HCT116 (cell line): Measurements from ENCODE around the gene SCG5.

ENCODE experiments used
- CEBPB ChIP-seq: IDR thresholded peaks from 2 replicates; pipeline ENCODE4 v1.6.1; 2012; ENCODE audit warnings: low read depth
- CTCF ChIP-seq, 3 experiments: fragments of 200-600 bp in 1 of 3; sonication (generic) in 1 of 3; IDR thresholded peaks in 2 of 3; conservative IDR thresholded peaks in 1 of 3; 2 replicates each; pipeline ENCODE4 v1.5.1; 2012 to 2017; ENCODE audit warnings: low read depth in 2 of 3, low read length in 2 of 3, antibody characterized with exemption in 1 of 3, borderline replicate concordance in 1 of 3, control low read depth in 1 of 3, mild to moderate bottlenecking in 1 of 3, mixed read lengths in 1 of 3, mixed run types in 1 of 3, moderate library complexity in 1 of 3; ENCODE audit not compliant: insufficient read depth in 1 of 3
- EZH2 ChIP-seq: fragments of 200-600 bp; sonication (generic); IDR thresholded peaks from 2 replicates; pipeline ENCODE4 v1.6.1; 2017; ENCODE audit warnings: antibody characterized with exemption, mixed run types
- EZH2phosphoT487 ChIP-seq: fragments of 200-600 bp; IDR thresholded peaks from 2 replicates; pipeline ENCODE4 v1.6.1; 2018; ENCODE audit warnings: antibody characterized with exemption, borderline replicate concordance
- JUND ChIP-seq: IDR thresholded peaks from 2 replicates; pipeline ENCODE4 v1.6.1; 2012
- MAX ChIP-seq: IDR thresholded peaks from 2 replicates; pipeline ENCODE4 v1.6.1; 2012
- POLR2A ChIP-seq: IDR thresholded peaks from 2 replicates; pipeline ENCODE4 v1.7.0; 2011; ENCODE audit warnings: borderline replicate concordance; ENCODE audit not compliant: insufficient read depth, insufficient read length; ENCODE audit errors: extremely low read depth
- POLR2AphosphoS5 ChIP-seq: IDR thresholded peaks from 2 replicates; pipeline ENCODE4 v1.6.1; 2011; ENCODE audit warnings: mild to moderate bottlenecking, low read depth, low read length, moderate library complexity
- SRF ChIP-seq: IDR thresholded peaks from 2 replicates; pipeline ENCODE4 v1.6.1; 2012; ENCODE audit warnings: low read depth

GRCh38 chr15:32736701-32737061 is 95.2 kb downstream of the SCG5 start:
- TF ChIP-seq EZH2phosphoT487 (no peak), POLR2AphosphoS5 (no peak), CTCF (IDR thresholded peaks at IDR 0.05 in 2 of 3, conservative IDR thresholded peaks at IDR 0.05 in 1 of 3; ENCODE audit: borderline replicate concordance in 1 of 3, insufficient read depth in 1 of 3, low read depth in 2 of 3, low read length in 2 of 3) (no peak), EZH2 (no peak), JUND (no peak), CEBPB (no peak), MAX (no peak), POLR2A (no peak), SRF (no peak)
